CD4-positive, CD25-positive, alpha-beta regulatory T cell (primary cell): ENCODE data around the gene FBN1. TPM values are rescaled to one million over a fixed set of nuclear protein-coding genes. Genes with fewer than 3 reads are reported as not detected.
A peak's percentile ranks its signal among the peaks of the same experiment; 100 is the strongest.

Experiments
- ATAC-seq, 2 donors: fragments of 150-1000 bp; cut with Tn5 transposase; one replicate each; pipeline ENCODE4 v1.10.0; 2021; ENCODE audit warnings: low read depth in 2 of 2, moderate number of reproducible peaks in 2 of 2, moderate library complexity in 1 of 2
- DNase-seq, 3 donors: peaks; one replicate each; pipeline versions ENCODE4 v3.0.0 to v3.0.0-alpha.2; 2012 to 2022; ENCODE audit warnings: mixed read lengths in 1 of 3
- H3K27ac ChIP-seq: one replicate; pipeline ENCODE4 v1.7.0; 2013; ENCODE audit warnings: mild to moderate bottlenecking, low read length; ENCODE audit not compliant: insufficient read depth, poor library complexity, severe bottlenecking
- H3K27me3 ChIP-seq: one replicate; pipeline ENCODE4 v1.7.0; 2013; ENCODE audit warnings: low read length; ENCODE audit not compliant: control insufficient read depth, insufficient read depth
- H3K36me3 ChIP-seq: one replicate; pipeline ENCODE4 v1.7.0; 2013; ENCODE audit warnings: mild to moderate bottlenecking, low read length, moderate library complexity; ENCODE audit not compliant: control insufficient read depth, insufficient read depth
- H3K4me1 ChIP-seq: 2 replicates; pipeline ENCODE4 v1.7.0; 2013; ENCODE audit warnings: mild to moderate bottlenecking, low read length; ENCODE audit not compliant: insufficient read depth, control insufficient read depth, poor library complexity, severe bottlenecking
- H3K4me3 ChIP-seq: one replicate; pipeline ENCODE4 v1.7.0; 2013; ENCODE audit warnings: low read depth, mild to moderate bottlenecking, low read length, moderate library complexity
- H3K9me3 ChIP-seq, 2 experiments: 1 replicate in 1 of 2; 2 replicates in 1 of 2; pipeline ENCODE4 v1.7.0; 2013; ENCODE audit warnings: low read length in 2 of 2, mild to moderate bottlenecking in 1 of 2, moderate library complexity in 1 of 2; ENCODE audit not compliant: control insufficient read depth in 2 of 2
- H3K27ac Mint-ChIP-seq, 3 donors: one replicate each; pipeline ENCODE4 v1.8.0; 2020 to 2022; ENCODE audit warnings: mild to moderate bottlenecking in 3 of 3, mixed read lengths in 3 of 3, moderate library complexity in 2 of 3
- H3K27me3 Mint-ChIP-seq: one replicate; pipeline ENCODE4 v1.8.0; 2022; ENCODE audit warnings: mild to moderate bottlenecking, mixed read lengths
- H3K36me3 Mint-ChIP-seq: one replicate; pipeline ENCODE4 v1.8.0; 2020; ENCODE audit warnings: mixed read lengths
- H3K4me1 Mint-ChIP-seq, 4 donors: one replicate each; pipeline ENCODE4 v1.8.0; 2020 to 2022; ENCODE audit warnings: mixed read lengths in 4 of 4, mild to moderate bottlenecking in 1 of 4
- H3K4me3 Mint-ChIP-seq, 4 donors: one replicate each; pipeline ENCODE4 v1.8.0; 2020 to 2022; ENCODE audit warnings: mild to moderate bottlenecking in 4 of 4, mixed read lengths in 4 of 4, moderate library complexity in 3 of 4
- H3K9me3 Mint-ChIP-seq, 7 donors: one replicate each; pipeline ENCODE4 v1.8.0; 2020 to 2022; ENCODE audit warnings: mixed read lengths in 7 of 7, mild to moderate bottlenecking in 3 of 7, moderate library complexity in 2 of 7
- polyA plus RNA-seq, 4 donors: library from polyadenylated mRNA; unstranded; fragments of 300-500 nt; fragmentation: Illumina TruSeq; gene quantifications; one replicate each; pipeline ENCODE4 v1.2.3, GENCODE V29; 2021
- total RNA-seq: library from RNA; stranded (reverse); gene quantifications from one replicate; pipeline ENCODE4 v1.2.3, GENCODE V29; 2022

The FBN1 gene
- total and polyA plus RNA-seq, 5 donors from 2014 or later: 0.72 TPM; not detected in 4

GRCh38 chr15:48641416-48641815 lies 4.1 kb downstream of the FBN1 start:
- Histone ChIP-seq H3K27ac (no peak overlapping the region), H3K36me3 (no peaks in the 10 kb centered on the region), H3K27me3 (peaks cover 18% of the 10 kb centered on the region), H3K4me1 (peaks cover 6% of the 10 kb centered on the region), H3K4me3 (no peak overlapping the region), H3K9me3 (no peaks in the 10 kb centered on the region)
- H3K4me3 Mint-ChIP-seq: no peak overlapping the region
- ATAC-seq (no peak), DNase-seq (peak in 1 of 3 donors; percentile 3)
- no peaks in the 10 kb centered on the region for H3K36me3 Mint-ChIP-seq
- peaks cover 0 to 4% (median 0%) of the 10 kb centered on the region in 4 donors for H3K4me1 Mint-ChIP-seq
- peaks cover 41% of the 10 kb centered on the region for H3K27me3 Mint-ChIP-seq
- no peaks in the 10 kb centered on the region for H3K9me3 Mint-ChIP-seq
- no peak overlapping the region for H3K27ac Mint-ChIP-seq

- H3K9me3 ChIP-seq: no peaks in the 10 kb centered on the region
- Mint-ChIP-seq H3K36me3 (no peaks in the 10 kb centered on the region), H3K4me3 (no peak overlapping the region)
Observed at GRCh38 chr15:48638963-48639362, 6.5 kb downstream of the FBN1 start.

GRCh38 chr15:48637639-48638038 lies 7.9 kb downstream of the FBN1 start:
- no peaks in the 10 kb centered on the region for H3K9me3 ChIP-seq
- ATAC-seq (no peak), DNase-seq (no peak)
- Mint-ChIP-seq H3K4me3 (no peak overlapping the region), H3K36me3 (no peaks in the 10 kb centered on the region), H3K9me3 (no peaks in the 10 kb centered on the region), H3K4me1 (peaks cover 0 to 4% (median 0%) of the 10 kb centered on the region in 4 donors), H3K27ac (no peak overlapping the region), H3K27me3 (peaks cover 21% of the 10 kb centered on the region)
- no peak overlapping the region for H3K27ac ChIP-seq
- H3K36me3 ChIP-seq: no peaks in the 10 kb centered on the region
- H3K4me1 ChIP-seq: no peaks in the 10 kb centered on the region
- no peak overlapping the region for H3K4me3 ChIP-seq
- H3K27me3 ChIP-seq: no peaks in the 10 kb centered on the region

More at GRCh38 chr15:48638963-48639362, 6.5 kb downstream of the FBN1 start:
- no peak overlapping the region for H3K4me3 ChIP-seq
- ATAC-seq (no peak), DNase-seq (no peak)
- no peaks in the 10 kb centered on the region for H3K36me3 ChIP-seq
- H3K4me1 ChIP-seq: no peaks in the 10 kb centered on the region
- H3K4me1 Mint-ChIP-seq: peaks cover 0 to 4% (median 0%) of the 10 kb centered on the region in 4 donors
- H3K27me3 Mint-ChIP-seq: peaks cover 34% of the 10 kb centered on the region
- peaks cover 12% of the 10 kb centered on the region for H3K27me3 ChIP-seq
- H3K27ac ChIP-seq: no peak overlapping the region
- H3K27ac Mint-ChIP-seq: no peak overlapping the region
- no peaks in the 10 kb centered on the region for H3K9me3 Mint-ChIP-seq

- H3K4me3 ChIP-seq: no peak overlapping the region
- Mint-ChIP-seq H3K27me3 (peaks cover 16% of the 10 kb centered on the region), H3K4me1 (peaks cover 0 to 4% (median 0%) of the 10 kb centered on the region in 4 donors), H3K9me3 (no peaks in the 10 kb centered on the region), H3K4me3 (no peak overlapping the region), H3K36me3 (no peaks in the 10 kb centered on the region), H3K27ac (no peak overlapping the region)
- no peaks in the 10 kb centered on the region for H3K36me3 ChIP-seq
- ATAC-seq (no peak), DNase-seq (no peak)
- no peak overlapping the region for H3K27ac ChIP-seq
- H3K27me3 ChIP-seq: no peaks in the 10 kb centered on the region
- H3K4me1 ChIP-seq: no peaks in the 10 kb centered on the region
- no peaks in the 10 kb centered on the region for H3K9me3 ChIP-seq
Observed at GRCh38 chr15:48636511-48636910, 9.0 kb downstream of the FBN1 start.

- Mint-ChIP-seq H3K9me3 (no peaks in the 10 kb centered on the region), H3K27ac (no peak overlapping the region), H3K4me1 (no peaks in the 10 kb centered on the region), H3K36me3 (no peaks in the 10 kb centered on the region), H3K4me3 (no peak overlapping the region), H3K27me3 (peaks cover 10% of the 10 kb centered on the region)
- DNase-seq (no peak), ATAC-seq (no peak)
- Histone ChIP-seq H3K27me3 (no peaks in the 10 kb centered on the region), H3K27ac (no peak overlapping the region), H3K36me3 (no peaks in the 10 kb centered on the region), H3K9me3 (no peaks in the 10 kb centered on the region), H3K4me1 (no peaks in the 10 kb centered on the region), H3K4me3 (no peak overlapping the region)
Observed at GRCh38 chr15:48634893-48635292, 10.6 kb downstream of the FBN1 start.

- Histone ChIP-seq H3K4me1 (no peaks in the 10 kb centered on the region), H3K27me3 (no peaks in the 10 kb centered on the region), H3K36me3 (no peaks in the 10 kb centered on the region), H3K27ac (no peak overlapping the region), H3K9me3 (no peaks in the 10 kb centered on the region), H3K4me3 (no peak overlapping the region)
- ATAC-seq: no peak
- Mint-ChIP-seq H3K4me1 (no peaks in the 10 kb centered on the region), H3K36me3 (no peaks in the 10 kb centered on the region), H3K9me3 (no peaks in the 10 kb centered on the region), H3K27ac (no peak overlapping the region), H3K27me3 (peaks cover 10% of the 10 kb centered on the region), H3K4me3 (no peak overlapping the region)
- no peak for DNase-seq
Observed at GRCh38 chr15:48634096-48634495, 11.4 kb downstream of the FBN1 start.

- no peak overlapping the region for H3K27ac Mint-ChIP-seq
- H3K27me3 ChIP-seq: no peaks in the 10 kb centered on the region
- DNase-seq: no peak
- no peak for ATAC-seq
- H3K27me3 Mint-ChIP-seq: peaks cover 10% of the 10 kb centered on the region
- H3K4me1 Mint-ChIP-seq: no peaks in the 10 kb centered on the region
- H3K9me3 Mint-ChIP-seq: no peaks in the 10 kb centered on the region
- H3K9me3 ChIP-seq: no peaks in the 10 kb centered on the region
- no peaks in the 10 kb centered on the region for H3K36me3 ChIP-seq
- no peaks in the 10 kb centered on the region for H3K4me1 ChIP-seq
- H3K27ac ChIP-seq: no peak overlapping the region
- H3K4me3 ChIP-seq: no peak overlapping the region
- no peaks in the 10 kb centered on the region for H3K36me3 Mint-ChIP-seq
- no peak overlapping the region for H3K4me3 Mint-ChIP-seq
Observed at GRCh38 chr15:48632651-48633050, 12.9 kb downstream of the FBN1 start.

GRCh38 chr15:48631176-48631770 lies 14.2 kb downstream of the FBN1 start:
- H3K36me3 ChIP-seq: no peaks in the 10 kb centered on the region
- no peaks in the 10 kb centered on the region for H3K27me3 ChIP-seq
- no peak for ATAC-seq

More at GRCh38 chr15:48631176-48631770, 14.2 kb downstream of the FBN1 start:
- Mint-ChIP-seq H3K4me1 (no peaks in the 10 kb centered on the region), H3K27ac (no peak overlapping the region), H3K27me3 (no peaks in the 10 kb centered on the region), H3K9me3 (no peaks in the 10 kb centered on the region), H3K4me3 (no peak overlapping the region), H3K36me3 (no peaks in the 10 kb centered on the region)
- no peak overlapping the region for H3K4me3 ChIP-seq
- no peak overlapping the region for H3K27ac ChIP-seq
- H3K4me1 ChIP-seq: no peaks in the 10 kb centered on the region
- DNase-seq: no peak
- H3K9me3 ChIP-seq: no peaks in the 10 kb centered on the region
